Right renal cortex interstitium (tissue), 3 donors: Measurements from ENCODE around the gene MMP23B. TPM values are rescaled to one million over a fixed set of nuclear protein-coding genes. Genes with fewer than 3 reads are reported as not detected.
"Not testable (repeated sequence)": the region's sequence is repeated elsewhere in the genome, so short reads cannot be mapped to it uniquely, and the experiment has no call there.

ENCODE experiments used
- DNase-seq, 3 donors: peaks; one replicate each; pipeline ENCODE4 v3.0.0-alpha.2; 2013; ENCODE audit warnings: low read depth in 3 of 3, low spot score in 2 of 3
- polyA plus RNA-seq, 3 donors: library from polyadenylated mRNA; unstranded; fragments of 120-200 nt; gene quantifications; one replicate each; pipeline ENCODE4 v1.2.1, GENCODE V29; 2013; ENCODE audit not compliant: insufficient read length in 3 of 3

MMP23B gene
- polyA plus RNA-seq, 3 donors, result 13.4 to 15.6 (median 15.2) TPM

DNA sequence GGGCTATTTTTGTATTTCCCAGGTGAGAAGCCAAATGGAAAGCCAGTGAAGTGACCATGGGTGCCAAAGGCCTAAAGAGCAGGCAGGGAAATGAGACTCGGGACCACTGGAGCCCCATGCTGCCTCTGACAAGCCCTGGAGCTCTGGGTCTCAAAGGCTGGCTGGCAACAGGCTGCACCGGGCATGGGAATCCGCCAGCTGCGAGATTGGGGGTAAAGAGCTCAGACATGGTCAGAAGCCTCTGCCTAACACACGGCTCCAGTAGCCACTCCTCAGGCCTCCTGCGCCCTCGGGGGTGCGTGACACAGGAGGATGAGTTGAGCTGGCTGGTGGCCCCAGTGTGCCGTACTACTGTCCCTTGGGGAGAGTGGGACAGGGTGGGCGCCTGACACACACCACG lies 32.3 kb downstream of the MMP23B start:
- not testable (repeated sequence) for DNase-seq

DNA sequence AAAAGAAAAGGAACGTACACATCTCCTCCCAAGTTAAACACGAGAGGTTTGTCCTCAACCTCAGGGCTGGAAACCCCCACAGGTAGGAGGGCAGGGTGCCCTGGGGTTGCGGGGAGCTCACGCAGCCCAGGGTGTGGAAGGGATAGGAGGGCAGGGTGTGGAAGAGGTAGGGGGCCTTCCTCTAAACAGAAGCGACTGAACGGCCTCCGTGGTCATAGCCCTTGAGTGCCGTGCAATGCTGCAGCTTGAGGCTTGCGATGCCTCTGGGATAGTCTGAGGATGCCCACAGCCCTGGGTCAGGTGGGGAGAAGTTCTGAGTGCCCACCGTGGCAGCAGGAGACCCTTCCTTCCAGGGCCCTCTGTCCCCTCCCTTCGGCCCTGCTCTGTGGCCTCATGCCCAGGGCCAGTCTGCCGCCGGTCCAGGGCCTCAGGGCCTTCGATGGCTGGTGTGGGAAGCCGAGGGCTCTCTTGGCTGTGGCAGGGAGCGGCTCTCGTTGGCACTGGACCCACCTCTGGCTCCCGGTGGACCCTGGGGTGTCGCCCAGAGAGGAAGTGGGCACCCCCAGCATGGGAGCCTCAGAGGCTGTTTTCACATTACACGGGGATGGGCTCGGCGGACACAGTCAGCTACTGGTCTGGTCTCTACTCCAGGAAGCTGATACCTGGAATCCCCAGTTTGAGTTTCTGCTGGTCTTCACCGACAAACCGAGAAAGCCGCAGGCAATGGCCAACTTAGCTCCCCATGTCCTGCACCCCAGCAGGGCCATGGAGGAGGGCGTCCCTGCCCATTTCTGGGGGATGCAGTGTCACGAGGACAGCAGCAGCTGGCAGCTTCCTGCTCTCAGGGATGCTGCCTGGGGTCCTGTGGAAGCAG lies 33.2 kb downstream of the MMP23B start:
- DNase-seq, result no peak

DNA sequence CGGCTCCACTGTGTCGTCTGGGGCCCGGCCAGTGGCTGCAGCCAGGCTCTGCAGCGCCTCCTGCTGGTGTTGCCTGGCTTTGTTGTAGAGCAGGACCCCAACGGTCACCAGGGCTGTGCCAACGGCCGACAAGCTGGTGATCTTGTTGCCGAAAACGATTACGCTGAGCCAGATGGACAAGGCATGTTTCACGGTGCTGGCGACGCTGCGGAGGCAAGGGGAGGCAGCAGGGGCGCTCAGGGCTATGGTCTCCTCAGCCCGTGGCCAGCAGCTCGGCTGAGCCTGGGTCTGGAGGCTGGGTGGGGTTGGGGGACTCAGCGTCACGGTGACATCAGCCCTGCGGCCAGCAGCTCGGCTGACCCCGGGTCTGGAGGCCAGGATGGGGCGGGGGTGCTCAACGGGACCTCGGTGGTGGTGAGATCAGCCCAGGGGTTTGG lies 33.9 kb downstream of the MMP23B start:
- no peak for DNase-seq

DNA sequence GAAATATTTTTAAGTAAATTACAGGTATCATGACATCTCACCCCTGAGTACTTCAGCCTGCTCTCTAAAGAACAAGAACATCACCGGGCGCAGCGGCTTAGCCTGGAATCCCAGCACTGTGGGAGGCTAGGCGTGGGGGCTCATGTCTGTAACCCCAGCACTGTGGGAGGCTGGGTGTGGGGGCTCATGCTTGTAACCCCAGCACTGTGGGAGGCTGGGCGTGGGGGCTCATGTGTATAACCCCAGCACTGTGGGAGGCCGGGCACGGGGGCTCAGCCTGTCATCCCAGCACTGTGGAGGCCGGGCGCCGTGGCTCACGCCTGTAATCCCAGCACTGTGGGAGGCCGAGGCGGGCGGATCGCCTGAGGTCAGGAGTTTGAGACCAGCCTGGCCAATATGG lies 34.6 kb downstream of the MMP23B start:
- DNase-seq, result no peak

DNA sequence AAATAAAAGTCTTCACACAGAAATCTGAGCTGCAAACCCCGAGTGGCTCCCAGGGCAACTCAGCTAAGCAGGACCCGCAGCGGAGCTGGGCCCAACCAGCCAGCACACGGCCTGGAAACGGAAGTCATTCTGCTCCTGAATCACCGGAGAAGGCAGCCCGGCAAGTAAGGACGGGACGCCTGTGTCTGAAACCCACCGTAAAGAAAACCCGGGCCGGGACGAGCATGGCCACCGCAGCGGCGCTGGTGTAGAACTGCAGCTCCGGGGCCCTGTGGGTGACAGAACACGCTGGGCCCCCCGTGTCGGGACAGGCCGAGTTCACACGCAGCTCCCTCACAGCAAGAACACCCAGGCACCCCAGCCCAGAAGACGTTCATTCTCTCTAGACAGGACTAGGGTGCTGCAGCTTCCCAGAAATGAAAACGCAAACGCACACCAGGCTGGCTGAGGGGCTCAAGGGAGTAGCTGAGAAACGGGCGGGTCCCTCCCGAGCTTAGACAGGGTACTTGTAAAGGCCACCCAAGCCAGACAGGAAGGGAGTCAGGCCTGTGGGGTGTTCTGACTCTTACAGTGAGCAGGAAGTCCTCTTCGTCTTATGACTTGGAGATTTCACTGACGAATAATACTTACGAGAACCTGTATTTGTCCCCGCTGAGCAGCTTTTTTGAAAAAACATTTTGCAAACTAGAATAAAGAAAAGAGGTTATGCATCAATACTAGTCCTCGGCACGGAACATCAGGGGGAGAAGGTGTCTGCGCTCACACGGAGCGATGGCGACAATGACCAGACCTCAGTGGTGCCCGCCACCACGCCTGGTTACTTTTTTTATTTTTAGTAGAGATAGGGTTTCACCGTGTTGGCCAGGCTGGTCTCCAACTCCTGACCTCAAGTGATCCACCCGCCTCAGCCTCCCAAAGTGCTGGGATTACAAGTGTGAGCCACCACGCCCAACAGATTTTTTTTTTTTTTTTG lies 37.8 kb downstream of the MMP23B start:
- DNase-seq, result no peak

DNA sequence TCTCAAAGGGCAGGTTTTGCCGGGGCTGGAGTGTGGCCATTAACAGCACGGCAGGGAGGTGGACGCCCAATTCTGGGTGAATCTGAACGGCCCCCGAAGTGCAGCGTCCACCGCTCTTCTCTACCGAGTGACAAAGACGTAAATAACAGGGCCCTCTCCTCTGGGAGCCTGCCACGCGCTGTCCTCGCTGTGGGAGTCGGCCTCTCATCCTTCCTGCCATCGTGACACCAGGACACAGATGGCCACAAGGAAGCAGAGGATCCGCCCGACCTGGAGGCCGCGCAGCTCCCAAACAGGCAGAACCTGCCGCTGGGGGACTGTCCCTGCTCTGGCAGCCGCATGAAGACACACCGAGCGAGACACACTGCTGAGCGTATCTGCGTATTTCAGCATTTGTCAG lies 38.9 kb downstream of the MMP23B start:
- DNase-seq, result no peak

DNA sequence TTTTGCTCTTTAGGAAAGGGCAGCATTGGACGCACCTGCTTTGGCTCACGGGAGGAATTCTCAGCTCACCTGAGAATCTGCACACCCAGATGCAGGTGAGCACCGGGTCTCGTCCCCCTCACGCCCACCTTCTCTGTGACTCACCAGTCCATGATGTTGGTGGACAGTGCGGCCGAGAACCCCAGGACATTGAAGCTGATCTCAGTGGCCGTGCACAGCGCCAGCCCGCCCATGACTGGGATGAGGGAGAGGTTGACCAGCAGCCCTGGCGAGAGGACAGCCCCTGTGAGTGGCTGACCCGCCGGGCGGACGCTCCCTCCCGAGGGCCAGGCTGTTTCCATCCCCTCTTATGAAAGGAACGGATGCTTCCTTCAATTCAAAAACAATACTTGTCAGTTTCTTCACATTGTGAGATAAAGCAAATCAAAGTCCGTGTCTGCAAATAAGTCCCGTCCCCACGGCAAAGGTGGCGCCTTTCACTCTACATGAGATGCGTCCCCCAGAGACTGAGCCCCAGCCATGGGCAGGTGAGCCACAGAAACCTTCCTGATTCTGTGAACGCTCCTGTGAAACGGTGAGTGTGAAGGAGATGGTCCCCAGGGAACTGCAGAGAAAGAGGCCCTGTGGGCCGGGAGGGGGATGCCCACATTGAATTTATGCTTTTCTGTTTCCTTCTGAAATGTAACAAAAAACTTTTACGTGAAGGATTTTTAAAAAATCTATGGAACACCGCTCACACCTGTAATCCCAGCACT lies 39.6 kb downstream of the MMP23B start:
- DNase-seq, result no peak

DNA sequence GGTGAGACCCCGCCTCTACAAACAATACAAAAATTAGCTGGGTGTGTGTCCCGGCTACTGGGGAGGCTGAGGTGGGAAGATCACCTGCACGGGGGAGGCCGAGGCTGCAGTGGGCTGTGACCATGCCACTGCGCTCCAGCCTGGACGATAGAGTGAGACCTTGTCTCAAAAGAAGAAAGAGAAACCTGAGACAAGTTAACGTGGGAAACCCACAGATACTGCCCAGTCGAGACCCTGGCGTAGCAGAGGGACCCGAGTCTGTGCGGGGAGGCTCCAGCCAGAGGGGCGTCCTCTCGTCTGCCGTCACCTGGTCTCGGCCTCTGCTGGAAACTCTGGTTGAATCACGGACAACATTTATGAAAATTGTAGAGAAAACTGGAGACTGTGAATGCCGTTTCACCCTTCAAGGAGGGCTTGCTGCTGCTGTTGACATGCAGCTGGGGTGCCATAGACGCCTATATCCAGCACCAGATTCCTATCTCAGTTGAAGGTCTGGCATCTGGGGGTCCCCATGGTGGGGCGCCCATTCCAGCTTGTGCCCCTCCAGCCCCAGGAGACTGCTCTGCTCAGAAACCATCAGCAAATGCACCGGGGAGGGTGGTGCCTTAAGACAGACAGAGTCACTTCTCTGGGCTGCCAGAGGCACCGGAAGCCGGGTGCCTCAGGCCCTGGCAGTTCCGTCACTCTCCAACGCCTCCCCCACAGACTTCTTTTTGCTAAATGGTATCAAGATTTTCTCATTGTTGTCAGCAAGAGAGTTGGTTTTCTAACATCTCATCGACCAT lies 40.4 kb downstream of the MMP23B start:
- DNase-seq, result no peak

DNA sequence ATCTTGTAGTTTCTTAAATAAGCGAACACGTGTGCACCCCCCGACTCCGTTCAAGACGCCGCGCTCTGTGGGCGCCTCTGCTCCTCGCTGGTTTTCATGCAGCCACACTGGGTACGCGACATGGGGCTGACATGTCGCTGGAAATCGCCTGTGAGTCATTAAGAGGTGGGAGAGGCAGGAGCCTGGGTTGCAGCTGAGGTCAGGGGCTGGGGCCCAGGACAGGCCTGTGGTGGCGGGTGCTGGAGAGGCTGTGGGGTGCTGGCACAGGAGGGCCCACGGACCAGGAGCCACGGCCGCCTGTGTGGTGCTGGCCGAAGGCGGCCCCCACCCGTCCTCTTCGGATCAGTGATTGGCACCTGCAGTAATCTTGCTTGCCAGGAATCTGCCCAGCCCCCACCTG lies 42.8 kb downstream of the MMP23B start:
- DNase-seq, result not testable (repeated sequence)

DNA sequence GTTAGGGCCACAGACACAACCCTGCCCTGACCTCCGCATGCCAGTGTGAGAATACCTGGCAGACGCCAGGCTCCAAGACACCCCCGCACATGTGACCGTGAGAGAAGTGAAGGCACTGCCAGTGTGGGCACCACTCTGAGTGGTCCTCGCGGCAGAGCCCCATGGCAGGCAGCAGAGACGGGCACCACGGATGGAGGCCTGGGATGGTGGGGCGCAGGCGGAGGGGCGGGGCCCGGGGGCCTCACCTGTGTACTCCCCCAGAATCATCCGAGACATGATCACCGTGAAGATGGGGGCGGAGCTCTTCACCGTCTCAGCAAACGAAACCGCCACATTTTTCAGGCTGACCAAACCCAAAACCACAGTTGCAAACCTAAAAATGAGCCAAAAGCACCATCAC lies 43.2 kb downstream of the MMP23B start:
- not testable (repeated sequence) for DNase-seq

DNA sequence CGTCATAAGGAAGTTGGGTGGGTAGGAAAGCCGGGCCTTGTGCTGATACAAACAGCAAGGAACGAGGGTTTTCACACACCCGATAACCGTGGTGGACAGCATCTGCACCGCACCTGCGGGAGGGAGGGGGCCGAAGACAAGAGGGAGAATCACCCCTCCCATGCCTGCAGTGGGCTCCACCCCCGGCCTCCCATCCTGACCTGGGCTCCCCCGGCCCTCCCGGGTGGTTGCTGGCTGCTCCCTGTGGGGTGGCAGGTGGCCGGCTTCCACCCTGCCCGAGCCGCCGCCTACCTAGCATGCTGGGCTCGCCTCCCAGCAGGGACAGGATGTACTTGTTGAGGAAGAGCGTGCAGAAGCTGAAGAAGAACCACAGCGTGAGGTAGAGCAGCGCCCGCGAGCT lies 44.1 kb downstream of the MMP23B start:
- not testable (repeated sequence) for DNase-seq

DNA sequence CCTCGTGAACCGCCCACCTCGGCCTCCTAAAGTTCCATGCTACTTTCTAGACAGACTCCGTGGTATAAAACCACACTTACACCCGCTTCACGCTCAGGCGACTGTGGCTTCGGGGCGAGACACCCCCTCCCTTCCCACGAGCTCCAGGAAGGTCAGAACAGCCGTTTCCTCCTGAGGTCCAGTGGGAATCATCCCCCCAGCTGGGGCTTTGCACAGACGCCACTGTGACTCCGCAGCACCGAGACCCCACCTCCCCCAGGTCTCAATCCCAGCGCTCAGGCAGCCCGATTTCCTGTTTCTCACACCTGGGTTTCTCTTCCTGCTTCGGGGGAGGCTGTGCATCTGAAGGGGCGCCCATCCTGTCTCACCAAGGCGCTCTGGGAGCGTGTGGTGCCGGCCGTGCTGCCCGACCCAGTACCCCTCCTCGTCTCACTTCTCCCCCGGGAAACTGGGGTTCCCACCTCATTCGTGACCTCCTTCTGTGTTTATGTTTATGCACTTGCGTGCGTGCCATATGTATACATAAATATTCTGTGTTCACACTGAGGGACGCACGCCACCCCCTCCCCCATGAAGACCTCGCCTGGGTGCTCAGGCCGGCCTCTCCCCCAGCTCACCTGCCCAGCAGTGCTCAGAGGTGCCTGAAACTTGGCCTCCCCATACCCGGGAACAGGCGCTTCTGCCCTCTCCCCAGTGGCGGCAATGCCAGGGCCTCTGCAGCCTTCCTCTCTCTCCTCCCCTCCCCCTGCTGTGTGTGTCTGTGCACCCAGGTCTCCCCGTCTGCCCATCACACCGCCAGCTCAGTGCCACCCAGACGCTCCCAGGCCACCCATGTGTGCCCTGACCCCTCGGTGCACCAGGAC lies 46.0 kb downstream of the MMP23B start:
- no peak for DNase-seq

DNA sequence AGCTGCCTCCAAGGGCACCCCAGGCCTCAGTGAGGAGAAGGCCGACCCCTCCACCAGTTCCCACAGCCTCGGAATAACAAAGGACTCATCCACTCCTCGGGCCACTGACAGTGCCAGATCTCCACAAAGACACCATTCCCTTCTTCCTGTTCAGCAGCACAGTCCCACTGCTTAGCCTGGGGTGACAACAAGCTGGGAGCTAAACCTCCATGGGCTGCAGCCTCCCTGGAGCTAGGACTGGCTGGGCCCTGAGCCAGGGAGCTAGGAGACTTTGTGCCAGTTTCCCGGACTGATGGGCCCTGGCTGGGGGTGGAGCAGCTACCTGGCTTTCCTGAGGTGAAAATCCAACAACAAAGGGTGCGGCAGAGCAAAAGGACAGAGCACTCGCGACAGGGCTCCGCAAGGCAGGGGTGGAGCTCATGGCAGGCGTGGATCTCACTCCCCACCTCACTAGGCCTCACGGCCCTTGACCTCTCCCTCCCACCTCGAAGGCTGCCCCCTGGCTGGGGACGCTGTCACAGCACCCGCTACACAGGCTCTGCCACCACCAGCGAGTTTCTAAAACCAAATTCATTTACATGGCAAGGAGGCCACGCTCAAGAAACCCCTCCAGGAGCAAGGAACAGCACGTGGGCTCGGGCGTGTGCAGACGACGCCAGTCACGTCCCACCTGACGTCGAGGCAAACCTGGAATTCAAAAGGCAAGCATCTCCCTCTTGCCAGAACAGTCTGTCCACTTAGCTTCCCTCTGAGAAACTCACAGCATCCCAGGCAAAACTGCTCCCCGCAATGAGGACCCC lies 46.8 kb downstream of the MMP23B start:
- no peak for DNase-seq

DNA sequence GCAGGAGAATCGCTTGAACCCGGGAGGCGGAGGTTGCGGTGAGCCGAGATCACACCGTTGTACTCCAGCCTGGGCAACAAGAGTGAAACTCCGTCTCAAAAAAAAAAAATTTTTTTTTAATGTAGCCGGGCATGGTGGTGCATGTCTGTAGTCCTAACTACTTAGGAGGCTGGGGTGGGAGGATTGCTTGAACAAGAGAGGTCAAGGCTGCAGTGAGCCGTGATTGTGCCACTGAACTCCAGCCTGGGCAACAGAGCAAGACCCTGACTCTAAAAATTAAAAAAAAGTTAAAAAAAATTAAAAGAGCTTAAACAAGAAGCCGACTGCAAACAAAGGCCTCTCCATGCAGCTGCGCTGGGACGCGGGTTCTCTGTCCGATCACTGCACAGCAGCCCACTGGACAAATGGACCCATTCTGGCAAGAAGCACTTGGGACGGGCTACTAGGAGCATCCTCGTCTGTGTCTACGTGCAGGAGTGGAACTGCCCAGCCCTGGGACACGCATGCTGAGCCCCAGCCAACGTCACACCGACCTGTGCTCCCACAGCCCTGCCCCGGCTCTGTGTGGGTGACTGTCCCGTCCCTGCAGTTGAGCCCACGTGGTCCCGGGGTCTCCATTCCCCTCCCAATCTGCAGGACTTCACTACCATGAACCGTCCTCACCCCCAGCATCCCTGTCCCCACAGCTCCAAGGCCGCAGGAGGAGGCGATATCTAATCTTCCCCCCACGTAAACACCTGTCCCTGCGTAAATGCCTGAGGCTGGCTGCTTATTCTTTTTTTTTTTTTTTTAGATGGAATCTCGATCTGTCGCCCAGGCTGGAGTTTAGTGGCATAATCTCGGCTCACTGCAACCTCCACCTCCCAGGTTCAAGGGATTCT lies 48.3 kb downstream of the MMP23B start:
- no peak for DNase-seq

DNA sequence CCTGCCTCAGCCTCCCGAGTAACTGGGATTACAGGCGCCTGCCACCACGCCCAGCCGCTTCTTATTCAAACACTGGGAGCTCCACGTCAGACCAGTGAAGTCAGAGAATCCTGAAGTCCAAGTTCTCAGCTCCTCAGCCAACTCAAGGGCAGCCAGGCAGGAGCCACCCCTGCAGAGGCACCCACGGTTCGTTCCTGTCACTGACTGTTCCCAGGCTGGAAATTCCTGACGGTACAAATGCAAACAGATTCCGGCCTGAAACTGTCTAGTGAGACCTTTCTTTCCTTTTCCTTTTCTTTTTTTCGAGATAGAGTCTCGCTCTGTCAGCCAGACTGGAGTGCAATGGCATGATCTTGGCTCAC lies 48.9 kb downstream of the MMP23B start:
- DNase-seq, result no peak

DNA sequence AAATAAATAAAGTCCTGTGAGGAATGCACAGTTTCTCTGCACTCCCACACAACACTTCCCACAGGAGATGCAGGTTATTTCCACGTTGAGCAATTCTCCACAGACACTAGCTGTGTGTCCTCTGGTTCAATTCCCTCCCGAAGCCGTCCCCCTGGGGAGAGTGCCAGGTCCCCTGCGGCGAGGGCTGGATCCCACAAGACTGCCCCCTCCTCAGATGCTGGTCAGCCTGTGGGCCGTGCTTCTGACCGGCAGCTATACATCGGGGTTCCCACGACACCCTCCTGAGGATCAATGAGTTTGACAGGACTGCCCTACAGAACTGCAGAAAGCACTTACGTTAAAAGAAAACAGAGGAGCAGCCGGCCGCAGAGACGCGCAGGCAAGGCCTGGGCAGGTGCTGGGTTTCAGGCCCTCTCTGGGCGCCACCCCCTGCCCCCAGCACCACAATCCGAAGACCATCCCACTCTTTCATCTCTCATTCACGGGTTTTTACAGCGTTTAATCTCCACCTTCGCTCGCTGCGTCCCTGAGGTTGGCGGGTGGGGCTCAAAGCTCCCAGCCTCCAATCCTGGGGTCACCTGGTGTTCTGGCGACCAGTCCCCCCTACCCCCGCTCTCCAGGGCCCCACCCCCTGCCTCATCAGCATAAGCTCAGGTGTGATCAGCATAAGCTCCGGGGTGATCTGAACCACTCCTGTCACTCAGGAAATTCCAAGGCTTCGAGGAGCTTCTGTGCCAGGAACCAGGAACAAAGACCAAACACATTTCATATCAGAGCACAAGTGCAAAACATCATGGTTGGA lies 51.3 kb downstream of the MMP23B start:
- no peak for DNase-seq
